ENCODE results near the gene B3GNT8.
A peak's percentile ranks its signal among the peaks of the same experiment; 100 is the strongest.
"Not testable (repeated sequence)": the region's sequence is repeated elsewhere in the genome, so short reads cannot be mapped to it uniquely, and the experiment has no call there.

B3GNT8 gene

DNA sequence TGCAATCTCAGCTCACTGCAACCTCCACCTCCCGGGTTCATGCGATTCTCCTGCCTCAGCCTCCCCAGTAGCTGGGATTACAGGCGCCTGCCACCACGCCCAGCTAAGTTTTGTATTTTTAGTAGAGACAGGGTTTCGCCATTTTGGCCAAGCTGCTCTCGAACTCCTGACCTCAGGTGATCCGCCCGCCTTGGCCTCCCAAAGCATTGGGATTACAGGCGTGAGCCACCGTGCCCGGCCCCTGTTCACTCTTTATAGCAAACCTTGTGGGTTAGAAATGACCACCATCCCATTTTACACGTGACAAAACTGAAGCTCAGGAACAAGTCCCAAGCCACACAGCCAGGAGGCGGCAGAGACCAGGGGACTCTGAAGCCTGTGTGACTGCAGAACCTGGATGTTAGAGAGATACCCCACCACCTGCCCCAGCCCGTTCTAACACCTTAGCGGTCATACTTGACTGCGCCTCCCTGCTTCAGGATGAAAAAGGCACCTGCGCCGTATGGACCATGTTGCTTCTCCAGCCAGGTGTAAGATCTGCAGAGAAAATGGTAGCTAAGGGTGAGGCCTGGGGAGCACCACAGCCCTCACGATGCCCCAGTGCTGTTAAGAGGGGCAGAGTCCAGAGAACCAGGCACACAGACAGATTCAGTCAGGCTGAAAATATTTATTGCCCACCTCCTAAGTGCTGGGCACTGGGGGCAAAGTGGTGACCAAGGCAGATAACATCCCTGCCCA lies 8.9 kb upstream of the B3GNT8 start:
- DNase-seq (ENCODE audit: low spot score), result peak; percentile 9

DNA sequence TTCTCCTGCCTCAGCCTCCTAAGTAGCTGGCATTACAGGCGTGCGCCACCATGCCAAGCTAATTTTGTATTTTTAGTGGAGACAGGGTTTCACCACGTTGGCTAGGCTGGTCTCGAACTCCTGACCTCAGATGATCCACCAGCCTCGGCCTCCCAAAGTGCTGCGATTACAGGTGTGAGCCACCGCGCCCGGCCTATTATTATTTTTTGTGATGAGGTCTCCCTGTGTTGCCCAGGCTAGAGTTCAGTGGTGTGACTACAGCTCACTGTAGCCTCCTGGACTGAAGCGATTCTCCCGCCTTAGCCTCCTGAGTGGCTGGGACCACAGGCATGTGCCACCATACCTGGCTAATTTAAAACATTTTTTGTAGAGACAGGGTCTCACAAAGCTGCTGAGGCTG lies 8.2 kb upstream of the B3GNT8 start:
- not testable (repeated sequence) for DNase-seq (ENCODE audit: low spot score)

DNA sequence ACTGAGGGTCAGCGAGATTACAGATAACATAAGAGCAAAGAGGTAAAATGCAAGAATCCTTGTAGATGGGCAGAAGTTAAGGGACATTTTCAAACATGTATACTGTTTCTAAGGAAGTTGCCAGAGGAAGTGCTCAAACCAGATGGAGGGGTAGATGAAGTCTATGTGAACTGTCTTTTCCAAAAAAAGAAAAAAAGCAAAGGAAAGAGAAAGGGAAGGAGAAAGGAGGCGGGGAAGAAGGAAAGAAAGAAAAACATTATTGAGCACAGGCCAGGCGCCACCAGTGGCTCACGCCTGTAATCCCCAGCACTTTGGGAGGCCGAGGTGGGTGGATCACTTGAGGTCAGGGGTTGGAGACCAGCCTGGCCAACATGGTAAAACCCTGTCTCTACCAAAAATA lies 7.3 kb upstream of the B3GNT8 start:
- DNase-seq (ENCODE audit: low spot score), result no peak

DNA sequence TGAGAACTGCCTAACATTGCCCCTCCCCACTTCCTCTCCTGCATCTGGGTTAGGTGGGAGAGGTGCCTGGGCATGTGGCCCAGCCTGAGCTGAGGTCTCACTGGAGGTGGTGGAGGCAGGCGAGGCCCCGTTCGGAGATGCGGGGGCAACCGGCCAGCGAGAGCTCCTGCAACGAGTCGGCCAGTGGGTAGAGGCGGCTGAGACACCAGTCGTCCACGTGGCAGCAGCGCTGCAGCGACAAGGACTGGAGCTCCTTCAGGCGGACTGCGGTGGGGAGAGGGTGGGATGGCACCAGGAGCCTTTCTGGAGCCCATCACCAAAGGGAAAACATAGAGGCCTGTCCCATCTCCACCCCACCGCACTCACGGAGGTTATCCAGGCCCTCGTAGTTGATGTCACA lies 6.0 kb upstream of the B3GNT8 start:
- DNase-seq (ENCODE audit: low spot score), result no peak

DNA sequence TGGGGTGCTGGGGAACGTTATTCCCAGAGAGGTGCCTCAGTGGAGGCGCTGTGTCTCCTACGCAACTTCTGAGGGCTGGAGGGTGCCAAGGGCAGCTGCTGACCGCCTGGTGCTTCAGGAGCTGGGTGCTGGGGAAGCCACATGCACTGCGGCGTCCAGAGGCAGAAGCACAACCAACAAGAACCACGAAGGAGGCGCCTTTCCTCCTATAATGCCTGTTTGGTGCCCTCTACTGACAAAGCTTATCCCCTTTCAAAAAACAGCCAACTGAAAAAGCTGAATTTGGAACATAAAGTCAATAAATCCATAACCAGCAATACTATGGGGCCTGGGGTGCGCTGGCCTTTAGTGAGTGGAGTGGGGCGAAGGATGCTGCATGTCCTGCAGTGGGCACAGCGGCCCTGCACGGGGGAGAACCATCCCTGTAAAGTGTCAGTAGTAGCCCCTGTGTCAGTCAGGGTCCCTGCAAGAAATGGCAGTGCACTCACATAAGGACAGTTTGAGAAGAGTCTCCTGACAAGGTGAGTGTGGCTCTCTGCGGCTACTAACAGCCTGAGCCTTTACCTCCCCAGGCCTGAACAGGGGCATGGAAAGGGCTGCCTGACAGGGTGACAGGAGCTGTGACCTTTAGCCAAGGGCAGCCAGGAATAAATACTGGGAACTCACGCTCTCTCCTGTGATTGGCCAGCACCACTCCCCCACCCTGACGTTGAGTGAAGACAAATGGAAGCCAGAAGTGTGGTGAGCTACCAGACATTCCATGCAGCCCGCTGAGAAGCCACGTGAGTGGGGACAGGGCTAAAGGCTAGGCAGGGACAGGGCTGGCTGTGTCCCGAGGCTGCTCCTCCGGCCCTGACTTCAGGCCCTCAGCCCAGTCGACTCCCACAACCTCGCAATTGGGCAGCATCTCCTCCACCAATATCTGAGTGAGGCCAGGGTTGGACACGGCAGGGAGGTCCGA lies 4.5 kb upstream of the B3GNT8 start:
- DNase-seq (ENCODE audit: low spot score), result no peak

DNA sequence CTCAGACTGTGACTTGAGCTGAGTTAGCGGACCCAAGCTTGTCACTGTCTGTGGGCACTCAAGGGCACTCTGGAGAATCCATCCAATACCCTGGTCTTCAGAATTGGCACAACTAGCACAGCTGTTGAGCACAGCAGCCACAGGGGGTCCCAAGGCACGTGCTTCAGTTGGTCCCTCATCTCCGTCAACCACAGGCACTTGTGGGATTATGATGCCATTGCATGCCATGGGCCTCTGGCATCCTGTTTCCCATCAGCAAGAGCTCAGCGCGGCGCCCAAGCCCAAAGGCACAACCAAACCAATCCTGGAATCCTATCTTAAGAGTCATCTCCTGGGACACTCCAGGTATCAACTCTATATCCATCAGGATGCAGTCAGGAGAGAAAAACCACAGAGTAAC lies 3.7 kb upstream of the B3GNT8 start:
- DNase-seq (ENCODE audit: low spot score), result no peak

DNA sequence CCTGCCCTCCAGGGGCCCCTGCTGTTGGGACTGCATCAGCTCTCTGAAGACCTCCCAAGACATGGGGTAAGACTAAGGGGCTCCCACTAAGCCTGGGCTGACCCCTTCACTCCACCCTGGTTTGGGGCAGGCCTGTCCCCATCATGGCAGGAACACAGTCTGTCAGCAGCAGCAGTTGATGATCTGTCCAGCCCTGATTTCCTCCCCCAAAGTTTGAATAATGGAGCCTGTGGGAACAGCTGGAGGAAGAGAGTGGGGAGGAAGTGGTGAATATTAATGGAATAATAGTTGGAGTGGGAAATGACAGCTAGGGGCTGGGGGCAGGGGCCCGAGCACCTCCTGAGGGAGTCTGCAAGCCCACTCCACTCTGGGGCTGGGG lies 1.3 kb upstream of the B3GNT8 start:
- DNase-seq (ENCODE audit: low spot score), result no peak

DNA sequence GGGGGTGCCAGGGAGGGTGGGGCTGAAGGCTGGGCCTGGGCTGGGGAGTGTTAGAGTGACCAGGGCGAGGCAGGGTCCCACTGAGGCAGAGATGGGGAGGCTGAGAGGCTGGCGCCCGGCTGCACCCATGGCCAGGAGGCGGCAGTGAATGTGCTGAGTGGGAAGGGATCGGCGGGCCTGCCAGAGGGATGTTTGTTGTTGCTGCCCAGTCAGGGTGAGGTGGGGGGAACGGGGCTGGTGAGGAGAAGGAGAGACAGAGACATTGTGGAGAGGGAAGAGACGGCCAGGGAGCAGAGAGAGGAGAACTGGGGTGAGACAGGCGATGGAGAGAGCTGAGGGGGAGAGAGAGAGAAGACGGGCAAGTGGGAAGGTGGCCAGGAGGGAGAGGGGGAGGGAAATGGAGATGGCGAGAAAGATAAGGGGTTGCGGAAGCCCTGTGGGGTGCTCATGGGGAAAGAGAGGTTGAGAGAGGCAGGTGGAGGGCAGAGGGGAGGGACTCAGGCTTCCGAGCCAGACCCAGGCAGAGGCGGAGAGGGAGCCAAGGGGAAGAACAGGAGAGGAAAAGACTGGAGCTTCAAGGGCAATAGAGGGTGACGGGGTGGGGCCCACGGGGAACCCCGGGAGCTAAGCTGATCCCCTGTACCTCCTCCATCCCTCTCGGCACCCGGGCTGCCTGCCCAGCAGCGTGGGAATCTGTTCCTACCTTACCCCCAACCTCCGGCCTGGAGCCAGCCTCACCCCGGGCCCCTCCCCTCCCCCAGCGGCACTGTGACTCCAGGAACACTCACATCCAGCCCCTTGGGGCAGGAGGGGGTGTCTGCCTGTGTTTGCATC lies 690 bp upstream of the B3GNT8 start:
- no peak for DNase-seq (ENCODE audit: low spot score)

DNA sequence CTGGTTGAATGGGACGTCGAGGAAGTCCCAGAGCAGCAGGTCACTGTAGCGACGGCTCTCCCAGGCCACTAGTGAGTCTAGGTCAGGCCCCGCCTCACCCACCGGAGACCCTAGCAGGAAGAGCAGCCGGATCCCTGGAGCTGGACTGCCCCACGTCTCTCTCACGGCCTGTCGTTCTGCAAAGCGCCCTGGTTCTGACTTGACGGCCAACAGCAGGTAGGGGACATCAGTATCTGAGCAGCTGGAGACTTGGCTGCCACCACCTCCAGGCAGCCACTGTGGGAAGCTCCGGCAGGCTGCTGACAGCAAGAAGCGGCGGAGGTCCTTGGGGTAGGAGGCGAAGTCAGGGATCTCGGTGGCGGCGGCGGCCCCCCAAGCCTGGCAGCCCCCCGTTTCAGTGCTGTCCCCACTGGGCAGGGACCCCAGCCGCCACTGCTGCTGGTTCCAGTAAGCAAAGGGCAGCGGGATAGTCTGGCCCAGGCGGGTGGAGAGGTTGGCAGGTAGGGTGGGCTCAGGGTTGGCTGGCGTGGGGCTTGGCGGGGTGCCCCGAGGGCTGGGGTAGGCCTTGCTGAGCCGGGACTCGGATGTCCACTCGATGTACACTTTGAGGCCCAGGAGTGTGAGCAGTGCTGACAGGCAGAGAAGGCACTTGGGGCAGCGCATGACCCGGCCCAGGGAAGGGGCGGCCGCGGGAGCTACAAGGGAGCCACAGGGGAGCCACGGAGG lies 895 bp downstream of the B3GNT8 start:
- DNase-seq (ENCODE audit: low spot score), result no peak

DNA sequence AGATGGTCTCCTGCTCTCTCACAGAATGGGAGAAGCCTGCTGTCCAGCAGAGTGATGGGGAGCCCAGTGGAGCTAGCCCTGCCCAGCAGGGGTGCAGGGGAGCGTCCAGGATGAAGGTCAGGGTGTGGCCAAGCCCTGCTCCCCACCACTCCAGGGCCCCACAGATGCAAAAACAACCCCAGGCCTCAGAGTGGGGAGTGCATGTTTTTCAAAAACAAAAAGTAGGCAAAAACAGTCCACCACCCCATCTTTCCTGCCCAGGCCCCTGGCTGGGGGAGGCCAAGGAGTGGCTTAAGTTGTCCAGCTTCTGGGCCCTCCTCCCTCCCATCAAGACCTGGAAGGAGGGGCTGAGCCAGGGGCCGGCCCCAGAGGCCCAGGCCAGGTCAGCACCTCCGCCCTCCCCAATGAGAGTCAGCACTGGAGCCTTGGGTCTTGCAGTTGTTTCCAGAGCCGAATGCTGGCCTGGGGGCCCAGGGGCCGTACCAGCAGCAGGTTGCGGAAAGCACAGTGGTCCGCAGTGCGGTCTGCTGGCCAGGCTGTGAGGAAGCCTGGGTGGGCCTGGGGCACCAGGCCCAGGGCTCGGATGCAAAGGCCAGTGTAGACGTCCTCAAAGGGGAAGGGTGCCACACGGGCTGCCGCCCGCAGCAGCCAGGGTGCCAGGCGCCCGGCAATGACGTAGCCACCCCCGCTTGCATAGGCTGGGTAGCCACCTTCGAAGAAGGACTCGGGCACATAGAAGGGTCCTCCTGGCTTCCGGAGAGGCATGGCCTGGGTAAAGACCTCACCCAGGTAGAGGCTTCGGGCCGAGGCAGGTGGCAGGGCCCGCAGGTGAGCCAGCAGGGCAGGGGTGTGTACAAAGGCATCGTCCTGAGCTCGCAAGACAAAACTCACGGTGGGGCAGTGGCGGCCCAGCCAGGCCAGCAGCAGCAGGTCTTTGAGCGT lies 1.7 kb downstream of the B3GNT8 start:
- DNase-seq (ENCODE audit: low spot score), result no peak

DNA sequence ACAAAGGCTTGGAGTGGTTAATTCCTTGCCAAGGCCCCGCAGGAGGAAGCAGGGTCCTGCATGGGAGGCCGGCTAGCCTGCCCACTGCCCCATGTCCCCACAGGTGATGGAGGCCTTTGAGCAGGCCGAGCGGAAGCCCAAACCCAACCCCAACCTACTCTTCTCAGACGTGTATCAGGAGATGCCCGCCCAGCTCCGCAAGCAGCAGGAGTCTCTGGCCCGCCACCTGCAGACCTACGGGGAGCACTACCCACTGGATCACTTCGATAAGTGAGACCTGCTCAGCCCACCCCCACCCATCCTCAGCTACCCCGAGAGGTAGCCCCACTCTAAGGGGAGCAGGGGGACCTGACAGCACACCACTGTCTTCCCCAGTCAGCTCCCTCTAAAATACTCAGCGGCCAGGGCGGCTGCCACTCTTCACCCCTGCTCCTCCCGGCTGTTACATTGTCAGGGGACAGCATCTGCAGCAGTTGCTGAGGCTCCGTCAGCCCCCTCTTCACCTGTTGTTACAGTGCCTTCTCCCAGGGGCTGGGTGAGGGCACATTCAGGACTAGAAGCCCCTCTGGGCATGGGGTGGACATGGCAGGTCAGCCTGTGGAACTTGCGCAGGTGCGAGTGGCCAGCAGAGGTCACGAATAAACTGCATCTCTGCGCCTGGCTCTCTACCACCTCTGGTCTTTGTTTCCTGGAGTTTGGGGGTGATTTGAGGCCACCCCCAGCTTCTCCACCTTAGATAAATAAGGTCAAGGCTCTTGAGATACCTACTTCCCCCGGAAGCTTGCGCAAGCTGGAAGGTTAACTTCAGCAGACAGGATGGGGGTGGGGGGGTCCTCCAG lies 2.6 kb downstream of the B3GNT8 start:
- DNase-seq (ENCODE audit: low spot score), result no peak

DNA sequence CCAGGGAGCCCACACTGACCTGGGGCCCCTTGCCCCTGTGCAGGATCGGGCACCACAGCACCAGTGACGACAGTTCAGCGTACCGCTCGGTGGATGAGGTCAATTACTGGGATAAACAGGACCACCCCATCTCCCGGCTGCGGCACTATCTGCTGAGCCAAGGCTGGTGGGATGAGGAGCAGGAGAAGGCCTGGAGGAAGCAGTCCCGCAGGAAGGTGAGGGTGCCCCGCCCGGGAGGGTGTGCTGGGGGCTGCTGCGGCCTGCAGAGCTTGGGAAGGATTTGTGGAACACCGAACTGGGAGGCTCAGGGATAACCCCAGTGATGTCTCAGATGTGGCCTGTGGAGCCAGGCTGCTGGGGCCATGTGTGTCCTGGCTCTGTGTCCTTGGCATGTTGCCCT lies 4.2 kb downstream of the B3GNT8 start:
- no peak for DNase-seq (ENCODE audit: low spot score)

DNA sequence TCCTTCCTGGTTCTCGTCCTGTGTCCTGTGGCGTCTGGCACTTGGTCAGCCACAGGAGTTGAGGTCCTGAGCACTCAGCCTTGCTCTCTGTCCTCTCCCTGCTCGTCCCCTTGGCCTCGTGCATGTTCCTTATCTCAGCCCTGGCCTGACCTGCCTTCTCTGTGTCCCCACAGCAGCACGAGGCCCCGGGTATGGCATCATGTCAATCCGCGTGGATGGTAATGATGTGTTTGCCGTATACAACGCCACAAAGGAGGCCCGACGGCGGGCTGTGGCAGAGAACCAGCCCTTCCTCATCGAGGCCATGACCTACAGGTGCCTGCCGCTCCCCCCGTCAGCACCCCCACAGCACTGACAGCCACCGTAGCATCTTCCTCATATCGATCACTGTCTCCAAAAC lies 4.7 kb downstream of the B3GNT8 start:
- no peak for DNase-seq (ENCODE audit: low spot score)

DNA sequence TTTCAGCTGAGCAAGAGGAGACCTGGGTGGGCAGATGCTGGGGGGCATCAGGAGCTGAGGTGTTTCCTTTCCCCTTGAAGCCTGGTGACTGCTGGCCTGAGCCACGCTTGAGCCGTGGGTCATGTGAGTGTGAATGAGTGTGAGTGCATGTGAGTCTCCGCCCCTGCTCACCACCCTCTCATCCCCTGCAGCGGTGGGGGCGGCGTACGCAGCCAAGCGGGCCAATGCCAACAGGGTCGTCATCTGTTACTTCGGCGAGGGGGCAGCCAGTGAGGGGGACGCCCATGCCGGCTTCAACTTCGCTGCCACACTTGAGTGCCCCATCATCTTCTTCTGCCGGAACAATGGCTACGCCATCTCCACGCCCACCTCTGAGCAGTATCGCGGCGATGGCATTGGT lies 5.2 kb downstream of the B3GNT8 start:
- DNase-seq (ENCODE audit: low spot score), result no peak

DNA sequence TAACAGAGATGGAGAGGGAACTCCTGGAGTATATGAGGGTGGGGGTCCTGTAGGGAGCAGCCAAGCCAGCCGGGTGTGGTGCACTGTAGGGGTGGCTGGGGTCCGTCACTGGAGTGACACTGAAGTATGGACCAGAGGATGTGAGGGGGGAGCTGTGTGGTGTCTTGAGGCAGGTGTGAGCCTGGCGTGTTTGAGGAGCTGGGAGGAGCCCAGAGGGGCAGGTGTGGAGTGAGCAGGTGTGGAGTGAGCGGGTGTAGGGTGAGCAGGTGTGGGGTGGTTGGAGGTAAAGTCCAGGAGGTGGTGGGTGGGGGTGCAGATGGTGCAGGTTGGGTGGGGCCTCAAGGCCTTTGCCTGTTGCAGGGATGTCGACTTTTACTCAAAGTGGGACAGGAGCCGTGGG lies 5.9 kb downstream of the B3GNT8 start:
- DNase-seq (ENCODE audit: low spot score), result no peak

DNA sequence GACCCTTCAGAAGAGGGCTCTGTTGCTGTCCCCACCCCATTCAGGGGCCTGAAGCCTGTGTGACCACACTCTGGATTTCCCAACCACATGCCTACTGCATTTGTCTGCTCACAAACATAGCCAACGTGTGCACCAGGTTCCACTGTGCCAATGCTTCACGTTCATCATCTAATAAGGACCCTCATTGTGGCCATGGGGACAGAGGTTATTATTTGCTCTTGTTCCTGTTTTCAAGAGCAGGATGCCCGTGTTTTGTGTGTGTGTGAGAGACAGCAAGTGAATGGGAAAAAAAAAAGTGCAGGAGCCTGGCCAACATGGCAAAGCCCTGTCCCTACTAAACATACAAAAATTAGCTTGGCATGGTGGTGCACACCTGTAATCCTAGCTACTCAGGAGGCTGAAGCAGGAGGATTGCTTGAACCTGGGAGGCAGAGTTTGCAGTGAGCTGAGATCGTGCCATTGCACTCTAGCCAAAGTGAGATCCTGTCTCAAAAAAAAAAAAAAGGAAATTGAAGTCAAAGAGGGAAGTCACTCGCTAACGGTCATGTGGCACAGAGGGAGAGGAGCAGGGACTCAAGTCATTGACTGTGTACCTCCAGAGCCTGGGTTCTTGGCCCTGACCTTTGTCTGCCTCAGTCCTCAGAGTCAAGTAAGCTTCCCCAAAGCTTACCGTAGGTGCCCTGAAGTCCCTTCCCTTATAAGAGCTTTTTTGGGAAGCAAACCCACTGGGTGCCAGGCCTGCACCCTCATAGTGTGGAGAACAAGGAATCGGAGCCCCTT lies 6.9 kb downstream of the B3GNT8 start:
- DNase-seq (ENCODE audit: low spot score), result no peak

DNA sequence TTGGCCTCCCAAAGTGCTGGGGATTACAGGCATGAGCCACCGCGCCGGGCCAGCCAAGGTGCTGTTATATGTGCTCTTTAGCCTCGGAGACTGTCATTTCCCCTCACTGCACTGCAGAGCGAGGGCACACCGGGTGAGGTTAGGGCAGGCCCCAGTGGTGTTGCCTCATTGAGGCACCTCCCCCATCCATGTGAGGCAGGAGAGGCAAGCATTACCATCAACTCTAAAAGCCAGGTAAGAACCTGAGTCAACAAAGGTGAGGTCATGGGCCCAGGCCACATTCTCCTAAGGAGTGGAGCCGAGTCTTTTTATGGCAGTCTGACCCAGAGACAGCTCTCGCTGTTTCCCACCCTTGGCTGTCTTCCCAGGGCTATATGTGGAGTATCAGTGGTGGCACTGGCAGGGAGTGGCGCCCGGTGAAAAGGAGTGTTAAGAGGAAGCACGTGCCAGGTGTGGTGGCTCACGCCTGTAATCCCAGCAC lies 10.9 kb downstream of the B3GNT8 start:
- DNase-seq (ENCODE audit: low spot score), result no peak

DNA sequence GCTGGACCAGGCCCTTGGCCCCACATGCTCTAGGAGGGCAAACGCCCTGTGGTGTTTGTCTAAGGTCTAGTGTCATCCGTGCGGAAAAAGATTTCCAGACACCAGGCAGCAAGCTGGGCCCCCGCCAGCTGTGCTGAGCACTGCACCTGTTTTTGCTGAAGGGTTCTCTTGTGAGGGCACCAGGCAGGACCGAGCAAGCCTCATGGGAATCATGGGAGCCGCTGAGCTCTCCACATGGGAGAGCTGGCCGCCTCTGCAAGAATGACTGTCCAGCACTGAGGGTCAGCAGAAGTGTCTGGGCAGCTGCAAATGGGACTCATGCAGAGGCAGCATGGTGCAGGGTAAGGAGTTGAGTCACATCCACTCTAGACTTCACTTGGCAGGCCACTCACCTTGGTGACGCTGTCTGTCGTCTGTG lies 12.0 kb downstream of the B3GNT8 start:
- no peak for DNase-seq (ENCODE audit: low spot score)

DNA sequence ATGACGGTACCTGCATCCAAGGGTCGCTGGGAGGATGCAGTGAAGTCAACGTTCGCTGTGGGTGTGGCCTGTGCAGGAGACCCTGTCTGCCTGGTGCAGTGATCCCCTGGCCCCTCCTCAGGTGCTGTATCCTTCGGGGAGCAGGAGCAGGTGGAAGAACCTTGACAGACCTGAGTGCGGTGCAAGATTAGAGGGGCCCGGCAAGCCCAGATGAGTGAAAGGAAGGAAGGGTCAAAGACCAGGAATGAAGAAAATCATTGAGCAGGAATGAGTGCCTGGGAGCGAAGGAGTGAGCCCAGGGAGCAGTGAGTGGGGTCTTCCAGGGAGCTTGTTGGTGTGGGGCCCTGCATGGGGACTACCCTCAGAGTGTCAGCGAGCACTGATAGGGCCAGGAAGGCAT lies 12.7 kb downstream of the B3GNT8 start:
- DNase-seq (ENCODE audit: low spot score), result no peak
